ENCODE measurements around the gene NDUFB2. TPM values are rescaled to one million over a fixed set of nuclear protein-coding genes. Genes with fewer than 3 reads are reported as not detected.
"Not testable (repeated sequence)": the region's sequence is repeated elsewhere in the genome, so short reads cannot be mapped to it uniquely, and the experiment has no call there.

Gene NDUFB2
- polyA plus RNA-seq, 1 experiment: 289 TPM

DNA sequence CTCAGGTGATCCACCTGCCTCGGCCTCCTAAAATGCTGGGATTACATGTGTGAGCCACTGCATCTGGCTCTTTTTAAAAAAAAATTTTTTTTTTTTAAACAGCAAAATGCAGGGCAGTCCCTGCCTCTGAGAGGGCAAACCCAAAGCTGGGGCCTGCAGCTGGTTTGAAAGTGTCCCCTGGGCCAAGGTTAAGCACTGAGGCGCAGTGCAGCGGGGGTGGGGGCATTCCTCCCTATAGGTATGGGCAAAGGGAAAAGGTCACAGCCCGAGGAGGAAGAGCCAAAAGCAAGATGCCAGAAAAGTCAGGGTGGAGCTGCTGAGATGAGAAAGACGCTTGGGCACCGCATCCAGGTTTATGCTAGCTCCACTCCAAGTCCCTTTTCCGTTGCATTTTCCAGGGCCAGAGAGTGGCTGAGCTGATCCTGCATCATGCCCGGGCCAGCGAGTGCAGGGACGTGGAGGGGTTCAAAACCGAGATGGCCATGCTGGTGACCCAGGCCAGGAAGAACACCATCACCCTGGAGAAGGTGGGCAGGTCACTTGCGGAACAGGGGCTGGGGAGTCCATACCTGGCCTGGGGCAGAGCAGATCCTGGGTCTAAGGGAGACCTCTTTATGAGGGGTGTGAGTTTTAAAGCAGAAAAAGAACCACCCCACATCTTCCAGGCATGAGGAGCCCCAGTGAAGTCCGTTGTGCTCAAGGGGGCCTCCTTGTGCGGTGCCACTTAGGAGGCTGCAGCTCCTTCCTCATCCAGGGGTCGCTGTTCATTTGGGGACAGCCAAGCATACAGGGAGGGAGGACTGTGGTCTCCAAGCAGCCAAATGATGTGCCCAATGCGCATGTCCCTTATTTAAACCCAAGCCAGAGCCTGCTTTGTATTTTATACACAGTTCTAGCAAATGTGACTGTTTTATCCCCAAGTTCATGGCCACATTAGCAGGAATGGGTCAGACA lies 7.0 kb upstream of the NDUFB2 start:
- H3K36me3 ChIP-seq (ENCODE audit: control insufficient read depth, insufficient read depth, low read length): peaks cover 12% of the 10 kb centered on the region
- ChIA-PET POLR2A (no interaction called here), CTCF (interaction anchor here (0.8 kb wide), 1 partner anchor 11 kb away, joined by 3 read pairs; no protein-coding TSS in a partner anchor)
- no peaks in the 10 kb centered on the region for H3K27me3 ChIP-seq (ENCODE audit: control insufficient read depth, insufficient read depth, low read length)
- H3K4me3 ChIP-seq (ENCODE audit: low read depth, low read length): no peak overlapping the region
- TF ChIP-seq, protein P1, sequence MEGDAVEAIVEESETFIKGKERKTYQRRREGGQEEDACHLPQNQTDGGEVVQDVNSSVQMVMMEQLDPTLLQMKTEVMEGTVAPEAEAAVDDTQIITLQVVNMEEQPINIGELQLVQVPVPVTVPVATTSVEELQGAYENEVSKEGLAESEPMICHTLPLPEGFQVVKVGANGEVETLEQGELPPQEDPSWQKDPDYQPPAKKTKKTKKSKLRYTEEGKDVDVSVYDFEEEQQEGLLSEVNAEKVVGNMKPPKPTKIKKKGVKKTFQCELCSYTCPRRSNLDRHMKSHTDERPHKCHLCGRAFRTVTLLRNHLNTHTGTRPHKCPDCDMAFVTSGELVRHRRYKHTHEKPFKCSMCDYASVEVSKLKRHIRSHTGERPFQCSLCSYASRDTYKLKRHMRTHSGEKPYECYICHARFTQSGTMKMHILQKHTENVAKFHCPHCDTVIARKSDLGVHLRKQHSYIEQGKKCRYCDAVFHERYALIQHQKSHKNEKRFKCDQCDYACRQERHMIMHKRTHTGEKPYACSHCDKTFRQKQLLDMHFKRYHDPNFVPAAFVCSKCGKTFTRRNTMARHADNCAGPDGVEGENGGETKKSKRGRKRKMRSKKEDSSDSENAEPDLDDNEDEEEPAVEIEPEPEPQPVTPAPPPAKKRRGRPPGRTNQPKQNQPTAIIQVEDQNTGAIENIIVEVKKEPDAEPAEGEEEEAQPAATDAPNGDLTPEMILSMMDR (IDR thresholded peaks at IDR 0.05; ENCODE audit: insufficient read depth, low read depth, low read length): no peak
- no peak for DNase-seq (ENCODE audit: low read depth)

DNA sequence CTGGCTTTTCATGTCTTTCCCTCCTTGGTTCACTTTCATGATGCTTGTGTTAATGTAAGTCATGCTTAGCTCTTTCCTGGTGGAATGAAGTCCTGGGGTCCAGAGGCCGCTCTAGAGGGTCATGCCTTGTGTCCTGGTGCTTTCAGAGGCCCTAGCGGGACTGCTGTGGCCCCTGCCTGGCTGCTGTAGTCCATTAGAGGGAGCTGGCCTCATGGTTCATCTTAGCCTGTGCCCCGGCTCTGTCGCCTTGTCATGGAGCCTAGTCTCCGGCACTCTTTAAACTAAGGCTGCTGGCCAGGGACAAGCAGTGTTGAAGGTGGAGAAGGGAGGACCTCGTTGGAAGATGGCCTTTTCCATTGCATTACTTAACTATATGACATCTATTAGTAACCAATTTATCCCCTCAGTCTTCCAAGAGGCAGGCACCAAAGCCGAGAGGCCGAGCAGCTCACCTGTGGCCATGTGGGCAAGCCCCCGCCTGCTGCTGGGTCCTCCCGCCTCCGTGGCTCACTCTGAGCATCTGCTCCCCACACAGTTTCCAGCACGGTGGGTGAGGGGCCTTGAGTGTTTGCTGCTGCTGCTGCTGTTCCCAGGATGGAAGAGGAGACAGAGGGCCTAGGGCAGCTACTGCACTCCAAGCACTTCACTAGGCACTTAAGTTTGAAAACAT lies 5.0 kb upstream of the NDUFB2 start:
- Histone ChIP-seq H3K4me3 (ENCODE audit: low read depth, low read length) (no peak overlapping the region), H3K27me3 (ENCODE audit: control insufficient read depth, insufficient read depth, low read length) (no peaks in the 10 kb centered on the region), H3K36me3 (ENCODE audit: control insufficient read depth, insufficient read depth, low read length) (peaks cover 10% of the 10 kb centered on the region)
- POLR2A ChIA-PET: no interaction called here
- TF ChIP-seq, protein P1 (IDR thresholded peaks at IDR 0.05; ENCODE audit: insufficient read depth, low read depth, low read length): no peak
- DNase-seq (ENCODE audit: low read depth): no peak
- CTCF ChIA-PET: no interaction called here

DNA sequence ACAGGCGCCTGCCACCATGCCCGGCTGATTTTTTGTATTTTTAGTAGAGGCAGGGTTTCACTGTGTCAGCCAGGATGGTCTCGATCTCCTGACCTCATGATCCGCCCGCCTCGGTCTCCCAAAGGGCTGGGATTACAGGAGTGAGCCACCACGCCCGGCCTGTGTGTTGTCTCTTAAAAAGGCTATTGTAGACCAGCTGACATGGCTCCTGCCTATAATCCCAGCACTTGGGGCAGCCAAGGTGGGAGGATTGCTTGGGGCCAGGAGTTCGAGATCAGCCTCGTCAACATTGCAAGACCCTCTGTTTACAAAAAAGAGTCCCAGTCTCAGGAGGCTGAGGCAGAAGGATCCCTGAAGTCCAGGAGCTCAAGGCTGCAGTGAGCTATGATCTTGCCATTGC lies 2.7 kb upstream of the NDUFB2 start:
- H3K27me3 ChIP-seq (ENCODE audit: control insufficient read depth, insufficient read depth, low read length); H3K4me3 ChIP-seq (ENCODE audit: low read depth, low read length); H3K36me3 ChIP-seq (ENCODE audit: control insufficient read depth, insufficient read depth, low read length); POLR2A ChIA-PET; DNase-seq (ENCODE audit: low read depth): not testable (repeated sequence)
- CTCF ChIA-PET: interaction anchor here (1.3 kb wide), 1 partner anchor 20 kb away, joined by 3 read pairs; no protein-coding TSS in a partner anchor

DNA sequence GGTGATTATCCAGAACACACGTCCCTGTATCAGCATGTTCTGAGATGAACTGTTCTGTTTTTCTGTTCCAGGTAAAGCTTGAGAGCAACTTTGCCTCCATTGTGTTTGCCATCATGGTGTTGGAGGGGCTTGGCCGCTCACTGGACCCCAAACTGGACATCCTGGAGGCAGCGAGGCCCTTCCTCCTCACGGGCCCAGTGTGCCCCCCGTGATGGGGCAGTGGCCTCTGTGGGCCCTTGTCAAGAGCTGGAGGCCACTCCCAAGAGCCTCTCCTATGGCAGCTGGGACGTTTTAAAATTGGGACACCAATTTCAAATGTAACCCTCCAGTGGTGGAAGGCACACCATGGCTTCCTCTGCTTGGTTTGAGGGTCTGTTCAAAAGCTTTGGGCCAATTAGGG lies 1.9 kb upstream of the NDUFB2 start:
- TF ChIP-seq, protein P1 (IDR thresholded peaks at IDR 0.05; ENCODE audit: insufficient read depth, low read depth, low read length): no peak
- Histone ChIP-seq H3K27me3 (ENCODE audit: control insufficient read depth, insufficient read depth, low read length) (no peaks in the 10 kb centered on the region), H3K4me3 (ENCODE audit: low read depth, low read length) (no peak overlapping the region), H3K36me3 (ENCODE audit: control insufficient read depth, insufficient read depth, low read length) (peaks cover 4% of the 10 kb centered on the region)
- no peak for DNase-seq (ENCODE audit: low read depth)
- POLR2A ChIA-PET: no interaction called here
- CTCF ChIA-PET: interaction anchor here (0.6 to 1.3 kb wide), 2 partner anchors 21 to 188 kb away, joined by 3 read pairs; no protein-coding TSS in a partner anchor

DNA sequence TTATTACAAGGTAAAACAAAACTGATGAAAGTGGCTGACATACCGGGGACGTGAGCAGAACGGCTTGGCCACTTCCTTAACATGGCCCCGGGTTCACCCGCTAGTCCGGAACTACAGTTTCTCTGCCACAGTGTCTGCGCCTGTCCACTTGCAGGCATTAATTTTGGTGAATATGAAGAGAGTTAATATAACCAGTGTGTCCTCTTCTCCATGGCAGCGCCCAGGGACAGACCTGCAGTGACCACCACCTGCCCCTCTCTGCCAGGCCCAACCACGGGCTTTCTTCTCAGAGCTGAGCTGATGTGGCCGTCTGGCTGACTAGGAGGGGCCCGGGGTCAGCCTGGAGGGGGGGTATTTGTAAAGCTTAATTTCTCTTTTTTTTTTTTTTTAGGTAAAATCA lies 1.1 kb upstream of the NDUFB2 start:
- Histone ChIP-seq H3K27me3 (ENCODE audit: control insufficient read depth, insufficient read depth, low read length) (no peaks in the 10 kb centered on the region), H3K36me3 (ENCODE audit: control insufficient read depth, insufficient read depth, low read length) (peaks cover 4% of the 10 kb centered on the region), H3K4me3 (ENCODE audit: low read depth, low read length) (no peak overlapping the region)
- ChIA-PET POLR2A (no interaction called here), CTCF (interaction anchor here (1.3 kb wide), 1 partner anchor 21 kb away, joined by 3 read pairs; no protein-coding TSS in a partner anchor)
- TF ChIP-seq, protein P1 (IDR thresholded peaks at IDR 0.05; ENCODE audit: insufficient read depth, low read depth, low read length): no peak
- no peak for DNase-seq (ENCODE audit: low read depth)

Data from BJ (cell line).